Right ventricle myocardium inferior (tissue), 1 donor: ENCODE data around the gene IL12RB1. TPM values are rescaled to one million over a fixed set of nuclear protein-coding genes. Genes with fewer than 3 reads are reported as not detected.

Source experiments
- ATAC-seq: fragments of 200-7000 bp; cut with Tn5 transposase; one replicate; pipeline ENCODE4 v1.9.1; 2020; ENCODE audit warnings: mild to moderate bottlenecking, moderate library complexity
- DNase-seq: peaks from one replicate; pipeline ENCODE4 v3.0.0; 2021; ENCODE audit errors: missing footprints
- intact Hi-C: fragments of 100-400 bp; cut with DNase I; formaldehyde crosslinking; loops from one replicate; pipeline ENCODE4 v1.11.0; 2022
- long read RNA-seq: library from polyadenylated mRNA; unstranded; transcript quantifications from one replicate; pipeline ENCODE4 v2.0.0, GENCODE V29; 2021
- total RNA-seq: library from RNA; stranded (reverse); fragmentation: NEBNext Ultra II Directional; extraction: Animal tissue kit (Norgen Biotek cat#: 25700); gene quantifications from one replicate; pipeline ENCODE4 v1.2.1, GENCODE V29; 2021
- donor health status: DM: no; HTN: yes; CAD: no; lungs with severe emphysema.

The IL12RB1 gene
- total RNA-seq = 1.1 TPM
- long read RNA-seq = 0 reads

DNA sequence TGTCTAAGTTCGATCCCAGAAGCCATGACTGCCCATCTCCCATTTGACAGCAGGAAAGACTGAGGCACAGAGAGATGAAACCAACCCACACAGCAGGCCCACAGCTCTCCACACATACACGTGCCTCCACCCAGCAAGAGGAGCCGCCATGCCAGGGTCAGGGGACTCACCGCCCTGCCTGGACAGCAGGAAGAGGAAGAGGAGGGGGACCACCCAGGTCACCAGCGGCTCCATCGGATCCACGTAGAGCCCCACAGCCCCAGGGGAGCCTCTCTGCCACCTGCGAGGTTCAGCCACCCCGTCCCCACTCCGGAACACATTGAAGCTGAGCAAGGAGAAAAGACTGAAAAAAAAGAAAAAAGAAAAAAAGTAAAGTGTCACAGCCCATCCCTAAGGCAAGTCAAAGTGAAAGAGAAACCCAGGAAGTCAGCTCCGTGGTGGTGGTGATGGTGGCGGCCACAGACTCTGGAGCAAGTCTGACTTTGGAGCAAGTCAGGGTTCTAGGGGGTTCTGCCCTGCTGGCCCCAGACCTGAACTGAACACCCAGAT, at the start of gene IL12RB1:
TSS of gene IL12RB1 (minus strand) at position 345 of the 549 bp plus-strand sequence. CDS start at position 234, 111 bp downstream.
- intact Hi-C loops = no loop called here
- no peak for DNase-seq
- no peak for ATAC-seq

DNA sequence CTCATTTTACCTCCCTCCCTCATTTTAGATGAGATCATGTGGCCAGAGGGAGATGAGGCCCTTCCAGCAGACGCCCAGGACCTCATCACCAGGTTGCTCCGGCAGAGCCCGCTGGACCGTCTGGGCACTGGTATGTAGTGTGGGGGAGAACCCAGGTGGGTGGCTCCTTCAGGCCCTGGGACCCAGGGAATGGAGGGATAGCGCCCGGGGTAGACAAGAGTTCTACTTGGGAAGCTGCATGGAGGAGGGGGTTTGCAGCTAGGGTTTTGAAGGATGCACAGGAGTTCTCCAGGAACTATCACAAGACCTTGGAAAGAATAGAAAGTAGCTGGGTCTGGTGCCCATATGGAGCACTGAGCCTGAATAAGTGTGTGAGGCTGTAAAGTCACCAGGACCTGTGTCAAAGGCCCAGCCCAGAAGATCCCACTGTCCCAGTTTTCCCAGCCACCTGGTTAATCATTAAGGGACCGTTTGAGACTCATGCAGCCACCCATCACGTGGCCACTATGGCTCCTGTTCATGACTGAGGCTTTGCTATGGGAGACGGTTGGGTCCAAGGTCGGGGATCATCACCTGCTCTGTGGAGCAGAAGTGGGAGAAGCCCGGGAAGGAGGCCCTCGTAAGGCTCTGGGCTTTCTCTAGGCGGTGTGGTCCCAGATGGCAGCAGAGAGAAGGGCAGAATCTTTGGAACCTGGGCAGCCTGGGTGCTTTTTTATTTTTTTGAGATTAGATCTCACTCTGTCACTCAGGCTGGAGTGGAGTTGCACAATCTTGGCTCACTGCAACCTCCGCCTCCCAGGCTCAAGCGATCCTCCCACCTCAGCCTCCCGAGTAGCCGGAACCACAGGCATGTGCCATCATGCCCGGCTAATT, 49.2 kb upstream of the IL12RB1 start:
- intact Hi-C loops = no loop called here
- DNase-seq = no peak
- ATAC-seq = no peak

DNA sequence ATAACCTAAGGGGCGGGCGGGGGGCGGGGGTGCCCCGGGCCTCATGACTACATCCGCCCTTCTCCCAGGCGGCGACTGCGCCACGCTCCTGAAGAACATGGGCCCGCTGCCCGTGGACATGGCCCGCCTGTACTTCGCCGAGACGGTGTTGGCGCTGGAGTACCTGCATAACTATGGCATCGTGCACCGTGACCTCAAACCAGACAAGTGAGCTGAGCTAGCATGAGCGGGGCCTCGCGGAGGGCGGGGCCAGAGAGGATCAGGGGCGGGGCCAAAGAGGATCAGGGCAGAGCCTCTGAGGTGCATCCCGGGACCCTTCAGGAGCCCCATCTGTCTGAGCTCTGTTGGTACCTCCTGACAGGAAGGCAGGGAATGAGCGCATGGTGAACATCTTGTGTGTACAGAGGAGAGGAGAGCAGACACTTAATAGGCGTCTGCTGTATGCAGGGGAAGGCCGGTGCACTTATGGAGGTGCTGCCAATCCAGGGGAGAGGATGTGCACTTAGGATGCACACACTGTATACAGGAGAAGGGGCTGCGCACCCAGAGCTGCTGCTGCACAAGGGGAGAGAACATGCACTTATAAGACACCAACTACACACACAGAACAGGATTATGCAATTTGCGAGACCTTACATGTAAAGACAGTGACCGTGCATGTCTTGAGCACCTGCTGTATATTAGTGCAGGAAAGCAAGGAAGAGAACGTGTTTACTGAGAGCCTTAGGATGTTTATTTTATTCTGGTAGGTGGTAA, 45.3 kb upstream of the IL12RB1 start:
- intact Hi-C loops = no loop called here
- no peak for DNase-seq
- ATAC-seq = no peak

DNA sequence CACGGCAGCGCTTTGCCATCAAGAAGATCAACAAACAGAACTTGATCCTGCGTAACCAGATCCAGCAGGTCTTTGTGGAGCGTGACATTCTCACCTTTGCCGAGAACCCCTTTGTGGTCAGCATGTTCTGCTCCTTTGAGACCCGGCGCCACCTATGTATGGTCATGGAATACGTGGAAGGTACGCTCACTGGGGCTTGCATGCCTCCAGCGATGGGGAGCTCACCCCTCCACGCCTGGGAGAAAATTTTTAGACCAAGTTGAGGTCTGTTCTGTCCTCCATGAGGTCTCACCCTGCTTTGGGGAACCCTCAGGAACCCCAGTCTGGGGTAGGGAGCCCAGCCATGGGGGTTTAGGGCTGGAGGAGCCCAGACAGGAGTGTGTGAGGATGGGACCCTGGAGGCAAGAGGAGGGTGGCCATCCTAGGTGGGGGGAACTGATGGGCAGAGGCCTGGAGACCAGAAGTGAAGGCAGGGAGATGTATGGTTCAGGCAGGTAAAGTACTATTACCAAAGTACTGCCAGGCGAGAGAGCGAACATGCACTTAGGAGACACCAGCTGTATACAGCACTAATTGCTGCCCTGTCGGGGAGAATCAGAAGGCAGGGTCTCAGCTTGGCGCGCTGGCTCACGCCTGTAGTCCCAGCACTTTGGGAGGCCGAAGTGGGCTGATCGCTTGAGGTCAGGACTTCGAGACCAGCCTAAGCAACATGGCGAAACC, 43.9 kb upstream of the IL12RB1 start:
- intact Hi-C loops = no loop called here
- no peak for DNase-seq
- no peak for ATAC-seq

DNA sequence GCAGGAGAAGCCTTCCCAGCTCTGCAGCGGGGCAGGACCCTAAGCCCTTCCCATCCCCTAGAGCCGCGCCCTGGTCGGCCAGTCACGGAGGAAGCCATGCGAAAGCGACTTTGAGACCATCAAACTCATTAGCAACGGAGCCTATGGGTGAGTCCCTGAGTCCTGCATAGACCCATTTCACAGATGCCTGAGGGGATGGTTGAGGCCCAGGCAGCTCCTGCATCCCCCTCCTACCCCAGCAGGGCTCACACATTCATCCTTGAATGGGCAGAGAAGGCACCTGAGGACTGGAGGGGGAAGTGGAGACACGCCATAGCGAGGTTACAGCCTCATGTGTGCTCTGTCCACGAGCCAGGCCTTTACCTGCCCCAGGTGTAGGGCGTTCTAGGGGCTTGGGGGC, 42.1 kb upstream of the IL12RB1 start:
- DNase-seq (no peak), ATAC-seq (no peak)
- intact Hi-C loops = no loop called here

DNA sequence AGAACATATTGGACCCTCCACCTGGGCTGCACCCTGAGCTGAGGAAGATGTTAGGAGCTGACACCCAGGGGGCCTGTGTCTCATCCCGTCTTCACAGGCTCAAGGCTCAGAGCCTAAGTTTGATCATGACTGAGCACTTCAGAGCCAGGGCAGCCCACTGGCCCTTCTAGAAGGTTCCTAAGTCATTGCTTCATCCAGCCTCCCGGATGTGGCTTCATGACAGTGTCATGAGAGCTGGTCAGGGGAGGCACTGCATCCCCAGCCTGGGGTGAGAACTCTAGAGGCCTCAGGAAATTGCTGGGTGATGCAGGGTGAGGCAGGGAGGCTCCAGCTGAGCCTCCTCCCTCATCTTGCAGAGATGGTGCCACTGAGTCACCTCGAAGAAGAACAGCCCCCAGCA, 41.3 kb upstream of the IL12RB1 start:
- ATAC-seq (no peak), DNase-seq (peak; percentile 54)
- intact Hi-C loops = no loop called here

DNA sequence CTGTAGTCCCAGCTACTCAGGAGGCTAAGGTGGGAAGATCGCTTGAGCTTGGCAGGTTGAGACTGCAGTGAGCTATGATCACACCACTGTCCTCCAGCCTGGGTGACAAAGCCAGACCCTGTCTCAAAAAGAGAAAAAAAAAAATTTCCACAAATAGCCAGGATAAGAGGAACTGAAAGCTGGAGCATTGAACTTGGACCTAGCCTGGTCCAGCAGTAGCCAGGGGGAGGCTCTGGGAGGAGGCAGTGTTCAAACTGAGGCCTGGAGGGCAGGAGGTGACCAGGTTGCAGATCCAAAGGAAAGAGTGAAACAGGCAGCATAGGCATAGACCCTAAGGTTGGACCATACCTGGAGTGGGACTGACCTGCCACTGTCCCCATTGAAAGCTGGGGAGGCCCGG, 39.4 kb upstream of the IL12RB1 start:
- DNase-seq = peak; percentile 23
- ATAC-seq = peak; percentile 9
- intact Hi-C loops = no loop called here

DNA sequence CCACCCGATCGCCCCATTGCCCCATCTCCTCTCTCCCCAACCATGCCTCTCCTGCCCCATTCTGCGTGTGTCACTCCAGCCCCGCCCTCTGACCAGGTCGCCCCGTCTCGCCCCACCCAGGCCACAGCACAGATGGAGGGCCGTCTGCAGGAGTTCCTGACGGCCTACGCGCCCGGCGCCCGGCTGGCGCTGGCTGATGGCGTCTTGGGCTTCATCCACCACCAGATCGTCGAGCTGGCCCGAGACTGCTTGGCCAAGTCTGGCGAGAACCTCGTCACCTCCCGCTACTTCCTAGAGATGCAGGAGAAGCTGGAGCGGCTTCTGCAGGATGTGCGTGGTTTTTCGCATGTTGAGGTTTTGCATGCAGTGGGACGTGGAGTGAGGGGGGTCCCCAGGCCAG, 37.1 kb upstream of the IL12RB1 start:
- peak; percentile 60 for DNase-seq
- intact Hi-C loops = no loop called here
- ATAC-seq = no peak

DNA sequence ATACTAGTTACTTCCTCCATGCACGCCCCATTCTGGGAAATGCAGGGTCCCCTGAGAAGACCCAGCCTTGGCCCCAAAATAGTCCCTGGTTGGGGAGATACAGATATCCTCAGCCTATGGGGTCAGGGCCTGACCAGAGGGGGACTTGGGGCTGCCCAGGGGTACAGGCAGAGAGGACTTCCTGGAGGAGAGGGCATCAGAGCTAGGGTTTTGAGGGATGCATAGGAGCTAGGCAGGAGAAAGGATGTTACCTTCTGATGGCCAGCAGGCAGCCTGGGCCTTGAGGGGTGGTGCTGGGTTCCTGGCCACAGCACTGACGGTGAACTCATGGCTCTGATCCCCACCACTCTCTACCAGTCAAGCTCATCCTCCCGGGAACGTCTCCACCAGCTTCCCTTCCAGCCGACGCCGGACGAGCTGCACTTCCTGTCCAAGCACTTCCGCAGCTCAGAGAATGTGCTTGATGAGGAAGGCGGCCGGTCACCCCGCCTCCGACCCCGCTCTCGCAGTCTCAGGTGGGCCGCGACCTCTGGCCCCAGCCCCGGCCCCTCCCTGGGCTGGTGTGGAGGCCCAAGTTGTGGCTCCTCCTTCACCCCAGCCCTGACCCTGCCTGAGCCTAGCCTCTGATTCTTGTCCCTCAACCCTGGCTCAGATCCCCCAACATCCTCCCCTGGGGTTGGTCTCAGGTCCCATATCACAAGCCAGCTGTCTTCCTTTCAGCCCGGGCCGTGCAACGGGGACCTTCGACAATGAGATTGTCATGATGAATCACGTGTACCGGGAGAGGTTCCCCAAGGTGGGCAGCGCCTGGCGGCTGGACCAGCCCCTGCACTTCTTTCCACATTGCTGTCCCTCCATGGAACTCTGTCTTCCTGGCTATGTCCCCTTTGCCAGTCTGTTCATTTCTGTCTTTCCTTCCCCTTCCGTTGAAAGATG, 36.4 kb upstream of the IL12RB1 start:
- intact Hi-C loops = no loop called here
- DNase-seq (peak; percentile 64), ATAC-seq (no peak)

DNA sequence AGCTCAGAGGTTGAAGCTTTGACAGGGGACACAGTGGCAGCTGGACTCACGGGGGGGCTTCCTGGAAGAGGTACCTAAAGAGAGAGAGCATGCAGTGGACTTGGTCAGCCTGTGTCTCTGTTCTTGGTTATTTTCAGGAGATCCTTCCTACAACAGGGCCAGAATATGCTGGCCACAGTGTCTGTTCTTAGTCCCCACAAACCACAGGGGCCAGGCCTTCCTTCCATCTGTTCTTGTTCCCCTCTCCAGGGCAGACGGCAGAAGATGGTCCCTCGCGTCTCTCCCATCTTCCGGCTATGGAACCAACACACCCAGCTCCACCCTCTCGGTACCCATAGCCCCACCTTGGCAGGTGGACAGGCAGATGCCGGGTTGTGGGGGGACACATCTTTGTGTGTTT, 35.7 kb upstream of the IL12RB1 start:
- intact Hi-C loops = no loop called here
- DNase-seq = peak; percentile 9
- no peak for ATAC-seq

DNA sequence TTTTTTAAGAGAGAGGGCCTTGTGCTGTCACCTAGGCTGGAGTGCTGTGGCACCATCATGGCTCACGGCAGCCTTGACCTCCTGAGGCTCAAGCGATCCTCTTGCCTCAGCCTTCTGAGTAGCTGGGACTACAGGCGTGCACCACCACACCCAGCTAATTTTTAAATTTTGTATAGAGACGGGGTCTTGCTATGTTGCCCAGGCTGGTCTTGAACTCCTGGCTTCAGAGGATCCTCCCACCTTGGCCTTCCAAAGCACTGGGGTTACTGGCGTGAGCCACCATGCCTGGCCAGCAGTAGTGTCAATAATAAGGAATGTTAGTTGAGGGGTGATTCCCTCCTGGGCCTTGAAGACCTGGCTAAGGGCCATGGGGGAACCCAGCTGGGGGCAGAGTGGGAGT, 34.4 kb upstream of the IL12RB1 start:
- peak; percentile 40 for DNase-seq
- intact Hi-C loops = no loop called here
- ATAC-seq = no peak

DNA sequence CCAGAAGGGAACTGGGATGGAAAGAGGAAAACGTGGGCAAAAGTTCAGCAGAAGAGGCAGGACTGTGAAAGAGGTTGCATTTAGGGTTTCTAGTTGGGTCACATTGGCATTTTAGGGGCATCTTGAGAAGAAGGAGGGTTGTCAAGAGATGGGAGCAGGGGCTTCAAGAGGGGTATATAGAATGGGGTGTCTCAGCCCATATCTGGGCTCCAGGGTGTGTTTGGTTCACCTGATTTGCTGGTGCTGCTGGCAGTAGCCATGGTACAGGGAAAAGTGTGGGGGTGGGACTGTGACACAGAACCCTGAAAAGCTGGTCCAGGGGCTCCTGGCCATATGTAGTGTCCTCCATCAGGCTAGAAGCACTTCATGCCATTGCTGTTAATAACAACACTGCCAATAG, 33.4 kb upstream of the IL12RB1 start:
- DNase-seq (no peak), ATAC-seq (no peak)
- intact Hi-C loops = no loop called here

DNA sequence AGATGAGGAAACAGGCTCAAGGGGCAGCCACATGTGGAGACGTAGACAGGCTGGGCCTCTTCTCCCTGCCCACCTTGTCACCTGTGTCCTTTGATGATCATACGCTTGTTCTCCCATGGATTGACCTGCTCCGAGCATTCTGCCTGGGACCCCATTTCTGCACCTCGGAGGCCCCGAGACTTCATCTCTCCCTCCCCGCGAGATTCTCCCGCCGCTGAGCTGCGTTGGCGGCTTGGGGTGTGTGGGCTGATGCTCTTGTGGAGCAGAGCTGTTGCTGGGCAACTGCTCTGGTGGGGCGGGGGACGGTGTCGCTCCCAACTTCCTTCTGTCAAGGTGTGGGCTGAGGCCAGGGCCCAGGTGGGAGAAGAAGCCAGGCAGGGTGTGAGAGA, 33.0 kb upstream of the IL12RB1 start:
- DNase-seq (peak; percentile 50), ATAC-seq (no peak)
- intact Hi-C loops = loop anchor here (2.0 kb wide), 1 partner anchor 33 kb away; the partner anchor contains the start of gene PIK3R2

DNA sequence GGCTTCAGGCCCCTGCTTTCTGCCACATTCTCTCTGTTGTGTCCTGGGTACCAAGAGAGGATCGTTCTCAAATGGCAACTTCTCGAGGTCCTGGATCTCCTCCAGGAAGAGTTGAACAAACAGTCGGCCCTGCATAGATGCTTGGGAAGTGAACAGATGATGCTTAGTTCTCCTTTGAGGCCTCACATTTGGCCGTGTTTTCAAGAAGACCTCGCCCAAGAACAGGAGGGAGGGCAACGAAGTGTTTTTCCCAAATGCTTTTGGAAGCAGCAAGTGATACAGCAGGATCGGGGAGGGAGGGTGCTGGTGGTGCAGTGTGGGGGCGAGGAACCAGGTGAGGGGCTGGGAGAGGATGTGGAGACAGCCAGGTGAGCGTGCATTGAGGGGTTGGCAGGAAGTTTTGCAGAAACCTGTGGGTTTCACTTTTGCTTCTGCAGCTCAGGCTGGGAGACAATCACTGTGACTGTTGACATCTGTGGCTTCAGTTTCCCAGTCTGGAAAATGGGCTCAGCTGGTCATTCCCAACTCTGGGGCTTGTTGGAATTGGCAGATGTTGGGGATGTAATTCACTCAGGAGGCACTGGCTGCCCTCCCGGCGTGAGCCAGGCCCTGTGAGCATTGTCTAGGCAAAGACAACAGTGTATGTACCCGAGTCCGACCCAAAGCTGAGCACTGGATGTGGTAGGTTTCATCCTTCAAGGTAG, 32.4 kb upstream of the IL12RB1 start:
- intact Hi-C loops = loop anchor here (2.0 kb wide), 1 partner anchor 34 kb away; the partner anchor contains the start of gene PIK3R2
- ATAC-seq = no peak

DNA sequence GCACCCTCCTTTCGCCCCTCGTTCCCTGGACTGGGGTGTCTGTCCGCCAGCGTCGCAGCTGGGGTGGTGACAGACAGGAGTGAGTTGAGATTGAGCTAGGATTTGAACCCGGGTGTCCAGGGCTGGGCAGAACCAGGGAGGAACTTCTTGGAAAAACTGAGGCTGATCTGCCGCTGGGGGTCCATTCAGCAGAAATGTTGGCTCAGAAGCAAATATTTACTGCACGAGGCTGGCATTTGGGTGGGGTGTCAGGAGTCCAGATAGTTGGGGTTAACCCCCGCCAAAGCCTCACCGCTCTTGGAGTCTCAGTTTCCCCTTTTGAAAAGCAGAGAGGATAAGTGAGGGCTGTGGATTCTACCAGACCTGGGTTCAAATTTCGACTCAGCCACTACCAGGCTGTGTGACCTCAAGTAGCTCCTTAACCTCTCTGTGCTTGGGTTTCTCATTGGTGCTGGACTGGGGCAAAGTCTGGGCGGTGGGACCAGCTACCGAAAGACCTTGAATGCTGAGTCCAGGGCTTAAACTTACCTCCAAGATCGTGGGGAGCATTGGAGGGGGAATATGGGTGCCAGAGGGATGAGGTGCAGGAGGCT, 31.8 kb upstream of the IL12RB1 start:
- peak; percentile 23 for DNase-seq
- intact Hi-C loops = loop anchor here (2.0 kb wide), 1 partner anchor 34 kb away; the partner anchor contains the start of gene PIK3R2
- no peak for ATAC-seq

More for the DNA sequence above, 32.4 kb upstream of the IL12RB1 start:
- peak; percentile 41 for DNase-seq

DNA sequence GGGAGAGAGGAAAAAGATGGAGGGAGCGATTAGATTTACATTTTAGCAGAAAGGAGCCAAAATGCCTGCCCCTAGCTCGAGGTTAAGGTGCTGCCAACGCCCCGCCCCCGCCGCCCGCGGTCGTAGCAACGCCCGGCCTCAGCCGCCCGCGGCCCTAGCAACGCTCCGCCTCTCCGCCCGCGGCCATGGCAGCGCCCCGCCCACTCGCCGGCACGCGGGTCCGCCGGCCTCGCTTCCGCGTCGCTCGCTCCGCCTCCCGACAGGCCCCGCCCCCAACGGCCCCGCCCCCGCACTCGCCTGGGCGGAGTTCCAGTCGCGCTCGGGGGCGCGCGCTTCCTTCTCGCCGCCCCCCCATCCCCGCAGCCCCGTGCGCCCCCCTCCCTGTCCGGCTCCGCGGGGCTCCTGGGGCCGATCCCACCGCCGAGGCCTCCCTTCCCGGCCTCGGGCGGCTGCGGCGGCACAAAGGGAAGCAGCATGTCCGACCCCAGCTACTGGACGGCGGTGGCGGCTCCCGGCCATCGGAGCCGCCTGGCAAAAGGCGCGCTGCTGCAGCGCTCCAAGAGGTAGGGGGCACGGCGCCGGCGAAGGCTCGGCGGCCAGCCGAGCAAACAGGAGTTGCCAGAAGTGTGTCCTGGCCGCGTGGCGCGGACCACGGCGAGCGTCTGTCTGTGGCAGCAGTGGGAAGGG, 31.1 kb upstream of the IL12RB1 start:
- ATAC-seq (peak; percentile 95), DNase-seq (peak; percentile 95)
- intact Hi-C loops = loop anchor here (2.0 kb wide), 1 partner anchor 35 kb away; the partner anchor contains the start of gene PIK3R2
